Esophagus mucosa (tissue), 1 donor: ENCODE measurements around the gene LRRC58. TPM values are rescaled to one million over a fixed set of nuclear protein-coding genes. Genes with fewer than 3 reads are reported as not detected.
"Not testable (repeated sequence)": the region's sequence is repeated elsewhere in the genome, so short reads cannot be mapped to it uniquely, and the experiment has no call there.

Experiments used
- ATAC-seq: fragments of 200-7000 bp; cut with Tn5 transposase; one replicate; pipeline ENCODE4 v1.9.1; 2020
- total RNA-seq: library from RNA; stranded (reverse); gene quantifications from one replicate; pipeline ENCODE4 v1.2.4, GENCODE V29; 2023
- donor health status: DM: yes; HTN: yes; CAD: no.

Gene LRRC58
- total RNA-seq, 1 donor from 2014 or later, result 11.1 TPM

DNA sequence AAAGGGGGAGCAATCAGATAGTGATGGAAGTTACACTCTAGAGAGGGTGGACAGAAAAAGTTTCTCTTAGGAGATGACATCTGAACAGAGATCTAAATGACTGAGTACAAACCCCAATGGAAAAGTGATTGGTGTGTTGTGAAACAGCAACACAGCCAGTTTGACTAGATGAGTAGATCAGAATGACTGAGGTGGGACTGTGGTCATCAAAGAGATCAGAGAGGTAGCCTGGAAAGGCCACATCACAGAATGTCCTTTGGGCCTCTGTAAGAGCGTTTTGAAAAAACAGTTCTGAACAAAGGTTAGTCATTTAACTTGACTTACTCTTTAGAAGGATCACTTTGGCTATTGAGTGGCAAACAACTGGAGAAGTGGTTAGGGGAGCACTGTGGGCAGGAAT lies 10.6 kb downstream of the LRRC58 start:
- ATAC-seq, result no peak

- ATAC-seq, result no peak
Observed at GRCh38 chr3:120332646-120333045, 16.5 kb downstream of the LRRC58 start.

GRCh38 chr3:120331076-120331475 lies 18.1 kb downstream of the LRRC58 start:
- no peak for ATAC-seq

GRCh38 chr3:120326784-120327183 lies 22.4 kb downstream of the LRRC58 start:
- ATAC-seq, result no peak

- no peak for ATAC-seq
Observed at GRCh38 chr3:120324190-120324589, 25.0 kb downstream of the LRRC58 start.

GRCh38 chr3:120323761-120324160 lies 25.4 kb downstream of the LRRC58 start:
- peak; percentile 50 for ATAC-seq

- ATAC-seq, result no peak
Observed at GRCh38 chr3:120311863-120312794, 37.0 kb downstream of the LRRC58 start.

DNA sequence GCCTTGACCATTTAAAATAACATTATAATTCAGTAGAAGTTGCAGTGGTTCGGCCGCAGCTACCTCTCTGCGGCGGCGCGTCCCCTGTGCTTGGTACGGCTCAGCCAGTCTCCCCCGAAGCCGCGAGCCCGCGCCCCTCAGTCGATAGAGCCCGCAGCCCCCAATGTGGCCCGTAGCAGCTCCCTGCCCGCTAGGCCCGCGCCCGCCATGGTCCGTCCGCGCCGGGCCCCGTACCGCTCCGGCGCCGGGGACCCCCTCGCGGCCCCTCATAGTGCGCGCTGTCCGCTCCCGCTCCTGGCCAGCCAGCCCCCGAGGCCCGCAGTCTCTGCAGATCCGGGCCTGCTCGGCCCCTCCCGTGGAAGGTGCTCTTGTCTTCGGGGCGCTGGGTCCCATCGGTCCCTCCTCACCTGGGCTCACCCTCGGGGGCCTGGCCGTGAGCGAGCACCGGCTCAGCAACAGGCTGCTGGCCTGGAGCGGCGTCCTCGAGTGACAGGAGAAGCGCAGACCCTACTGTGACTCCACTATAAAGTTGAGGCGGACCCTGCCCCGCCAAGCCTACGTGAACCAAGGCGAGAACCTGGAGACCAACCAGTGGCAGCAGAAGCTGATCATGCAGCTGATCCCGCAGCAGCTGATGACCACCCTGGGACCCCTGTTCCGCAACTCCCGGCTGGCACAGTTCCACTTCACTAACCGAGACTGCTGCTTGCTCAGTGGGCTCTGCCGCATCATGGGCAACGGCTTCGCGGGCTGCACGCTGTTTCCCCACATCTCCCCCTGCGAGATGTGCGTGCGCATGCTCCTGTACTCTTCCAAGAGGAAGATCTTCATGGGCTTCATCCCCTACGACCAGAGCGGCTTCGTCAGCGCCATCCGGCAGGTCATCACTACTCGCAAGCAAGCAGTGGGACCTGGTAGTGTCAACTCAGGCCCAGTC lies 42.4 kb downstream of the LRRC58 start:
- no peak for ATAC-seq

GRCh38 chr3:120304616-120305015 lies 44.5 kb downstream of the LRRC58 start:
- ATAC-seq, result no peak

DNA sequence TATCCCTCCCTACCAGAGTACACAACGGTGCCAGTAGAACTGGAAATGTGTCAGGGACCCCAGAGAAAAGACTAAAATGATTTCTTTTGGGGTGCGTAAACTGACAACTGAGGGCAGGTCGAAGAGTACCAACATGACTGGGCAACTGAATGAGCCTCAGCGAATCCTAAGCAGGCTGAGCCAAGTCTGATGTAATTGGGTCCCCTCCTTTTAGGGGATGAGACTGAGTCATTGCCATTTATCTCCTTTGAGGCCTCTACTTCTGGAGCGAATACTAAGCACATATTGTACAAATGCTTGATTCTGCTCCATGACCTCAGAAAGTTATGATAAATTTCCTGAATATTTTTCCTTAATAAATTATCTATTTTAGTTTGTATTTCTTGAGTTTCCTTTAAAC lies 46.8 kb downstream of the LRRC58 start:
- peak; percentile 54 for ATAC-seq

DNA sequence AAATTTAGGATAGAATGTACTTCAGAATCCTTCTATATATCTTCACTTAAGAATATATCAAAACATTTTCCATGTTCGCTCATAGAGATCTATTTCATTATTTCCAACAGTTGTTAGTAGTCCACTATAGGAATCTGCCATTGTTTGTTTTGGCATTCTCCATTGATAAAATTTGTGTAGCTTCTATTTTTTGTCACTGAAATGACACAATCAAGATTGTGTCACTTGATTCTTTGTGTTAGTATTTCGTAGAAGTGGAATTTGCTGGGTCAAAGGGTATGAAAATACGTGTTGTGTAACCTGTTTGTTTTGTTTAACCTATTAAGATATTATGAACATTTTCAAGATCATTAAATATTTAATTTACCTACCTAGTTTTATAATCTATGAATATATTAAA lies 48.2 kb downstream of the LRRC58 start:
- ATAC-seq, result no peak

- no peak for ATAC-seq
Observed at GRCh38 chr3:120299403-120299802, 49.8 kb downstream of the LRRC58 start.

DNA sequence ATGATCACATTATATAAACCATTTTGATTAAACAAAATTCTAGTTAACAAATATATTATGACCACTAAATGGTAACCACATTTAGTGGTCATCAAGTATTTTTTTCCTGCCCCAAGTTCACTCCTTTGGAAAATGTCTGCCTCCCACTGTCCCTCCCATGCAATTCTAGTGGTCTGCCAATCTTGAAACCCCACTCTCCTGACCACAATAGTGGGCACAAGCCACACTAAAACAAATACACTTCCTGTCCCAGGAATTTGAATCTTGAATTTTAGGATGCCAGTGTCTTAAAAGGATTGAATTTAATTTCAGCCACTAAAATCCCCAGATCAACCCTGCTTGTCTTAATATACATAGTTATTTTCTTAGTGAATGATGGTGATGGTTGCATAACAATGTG lies 50.2 kb downstream of the LRRC58 start:
- no peak for ATAC-seq

- ATAC-seq, result not testable (repeated sequence)
Observed at GRCh38 chr3:120291552-120291951, 57.6 kb downstream of the LRRC58 start.

DNA sequence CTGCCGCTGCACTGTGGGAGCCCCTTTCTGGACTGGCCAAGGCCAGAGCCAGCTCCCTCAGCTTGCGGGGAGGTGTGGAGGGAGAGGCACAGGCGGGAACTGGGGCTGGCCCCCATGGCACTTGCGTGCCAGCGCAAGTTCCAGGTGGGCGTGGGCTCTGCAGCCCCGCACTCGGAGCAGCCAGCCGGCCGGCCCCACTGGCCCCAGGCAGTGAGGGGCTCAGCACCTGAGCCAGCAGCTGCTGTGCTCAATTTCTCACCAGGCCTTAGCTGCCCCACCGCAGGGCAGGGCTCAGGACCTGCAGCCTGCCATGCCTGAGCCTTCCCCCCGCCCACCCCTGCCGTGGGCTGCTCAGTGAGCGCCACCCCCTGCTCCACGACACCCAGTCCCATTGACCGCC lies 59.5 kb downstream of the LRRC58 start:
- ATAC-seq, result no peak

- no peak for ATAC-seq
Observed at GRCh38 chr3:120286465-120286864, 62.7 kb downstream of the LRRC58 start.

- no peak for ATAC-seq
Observed at GRCh38 chr3:120285508-120285841, 63.7 kb downstream of the LRRC58 start.

- ATAC-seq, result peak; percentile 71
Observed at GRCh38 chr3:120284747-120285507, 64.2 kb downstream of the LRRC58 start, which contains the start of gene GPR156. GPR156 (minus strand) TSS chr3:120285222; CDS start chr3:120244098, 41,124 bp downstream.

- ATAC-seq, result no peak
Observed at GRCh38 chr3:120281261-120281660, 67.9 kb downstream of the LRRC58 start.

DNA sequence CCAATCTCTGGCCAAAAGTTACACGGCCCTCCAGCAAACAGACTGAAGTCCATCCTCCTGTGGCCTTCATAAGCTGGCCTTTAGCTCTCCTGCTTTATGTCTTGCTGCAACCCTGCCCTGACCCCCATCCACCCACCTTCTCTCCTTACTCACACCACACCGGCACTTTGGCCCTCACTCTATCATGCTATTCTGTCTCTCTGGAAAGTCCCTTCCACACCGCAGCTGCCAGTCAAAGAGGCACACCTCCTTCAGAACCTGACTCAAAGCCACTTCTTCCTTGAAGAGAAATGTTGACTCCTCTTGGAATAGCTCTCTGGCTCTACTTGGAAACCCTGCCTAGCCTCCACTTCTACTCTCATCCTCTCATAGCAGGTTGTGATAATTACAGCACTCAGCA lies 68.6 kb downstream of the LRRC58 start:
- ATAC-seq, result no peak

DNA sequence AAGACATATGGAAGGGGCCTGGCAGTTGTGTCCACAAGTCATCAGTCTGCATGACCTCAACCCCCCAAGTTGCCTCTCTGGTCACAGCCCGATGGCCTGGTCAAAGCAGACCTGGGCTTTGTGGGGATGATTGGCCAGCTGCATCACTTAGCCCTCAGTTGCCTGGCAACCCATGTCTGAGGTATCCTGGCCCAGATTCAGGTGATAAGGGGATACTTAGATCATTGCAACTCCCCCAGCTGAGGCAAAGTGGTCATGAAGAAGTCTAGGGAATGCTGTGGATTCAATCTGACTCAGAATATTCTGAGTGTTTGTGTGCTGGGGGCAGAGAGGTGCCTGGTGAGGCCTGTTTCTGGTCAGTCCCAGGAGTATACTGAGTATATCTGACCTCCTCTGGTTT lies 69.1 kb downstream of the LRRC58 start:
- ATAC-seq, result no peak

- no peak for ATAC-seq
Observed at GRCh38 chr3:120276767-120277166, 72.4 kb downstream of the LRRC58 start.

DNA sequence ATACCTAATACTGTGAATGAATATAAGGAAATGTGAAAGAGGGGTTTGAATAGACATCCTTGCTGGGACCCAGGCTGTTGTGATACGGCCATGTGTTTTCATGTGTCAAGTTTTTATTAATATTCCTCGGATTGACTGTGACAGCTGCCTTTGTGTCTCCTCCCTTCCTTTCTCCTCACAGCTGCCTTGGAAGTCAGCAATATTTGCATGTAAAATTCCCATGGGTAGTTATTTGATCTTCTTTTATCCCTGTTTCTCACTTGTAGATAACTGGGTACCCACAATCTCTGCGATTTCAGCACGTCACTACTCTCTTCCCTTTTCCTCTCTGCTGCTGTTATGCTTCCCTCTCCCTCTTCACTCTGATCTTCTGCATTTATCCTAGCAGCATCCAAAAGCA lies 73.5 kb downstream of the LRRC58 start:
- no peak for ATAC-seq
